Measurements from ENCODE around the gene UNC80. TPM values are rescaled to one million over a fixed set of nuclear protein-coding genes. Genes with fewer than 3 reads are reported as not detected.

UNC80 gene
- total RNA-seq, 1 experiment from 2014 or later = 0.11 TPM

- Histone ChIP-seq H3K9me2 (replicated peaks; ENCODE audit: insufficient read depth, low read length) (no peaks in the 10 kb centered on the region), H3K4me2 (ENCODE audit: low read depth, low read length, poor library complexity, severe bottlenecking) (no peak overlapping the region), H3K27me3 (ENCODE audit: low read length) (no peaks in the 10 kb centered on the region), H3K9me3 (ENCODE audit: low read length) (no peaks in the 10 kb centered on the region), H3K79me2 (ENCODE audit: low read length) (no peaks in the 10 kb centered on the region), H2AFZ (ENCODE audit: low read length) (no peak overlapping the region), H3K27ac (ENCODE audit: low read length) (no peak overlapping the region), H3K4me1 (ENCODE audit: low read length) (no peaks in the 10 kb centered on the region), H3K9ac (ENCODE audit: low read length) (no peak overlapping the region), H3K4me3 (ENCODE audit: low read length) (no peak overlapping the region), H4K20me1 (ENCODE audit: insufficient read depth, low read depth, low read length) (no peaks in the 10 kb centered on the region), H3K36me3 (ENCODE audit: insufficient read depth, low read length) (no peaks in the 10 kb centered on the region)
- DNase-seq = no peak
These were observed 47.3 kb downstream of the UNC80 start for GRCh38 chr2:209818939-209819338.

DNA sequence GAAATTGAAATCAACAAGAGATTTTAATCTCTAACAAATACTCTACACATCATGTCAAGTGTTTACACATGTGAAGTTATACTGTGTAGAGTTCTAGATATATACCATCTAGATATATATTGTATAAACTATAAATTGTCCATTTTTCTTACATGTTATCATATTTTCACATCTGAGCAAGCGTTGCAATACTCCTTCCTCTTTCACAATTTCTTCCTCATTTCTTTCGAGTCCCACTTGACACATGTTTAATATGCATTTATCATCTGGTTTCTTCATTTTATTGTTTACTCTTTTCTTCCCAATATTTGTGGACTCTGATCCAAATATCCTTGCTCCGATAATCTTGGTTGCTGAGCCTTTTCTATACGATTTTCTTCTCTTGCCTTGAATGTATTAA is 50.2 kb downstream of the UNC80 start:
- Histone ChIP-seq H3K36me3 (ENCODE audit: insufficient read depth, low read length) (no peaks in the 10 kb centered on the region), H3K4me2 (ENCODE audit: low read depth, low read length, poor library complexity, severe bottlenecking) (no peak overlapping the region), H3K79me2 (ENCODE audit: low read length) (no peaks in the 10 kb centered on the region), H3K27ac (ENCODE audit: low read length) (no peak overlapping the region), H3K9ac (ENCODE audit: low read length) (no peak overlapping the region), H3K9me2 (replicated peaks; ENCODE audit: insufficient read depth, low read length) (no peaks in the 10 kb centered on the region), H3K27me3 (ENCODE audit: low read length) (no peaks in the 10 kb centered on the region), H2AFZ (ENCODE audit: low read length) (no peak overlapping the region), H3K9me3 (ENCODE audit: low read length) (no peaks in the 10 kb centered on the region), H4K20me1 (ENCODE audit: insufficient read depth, low read depth, low read length) (no peaks in the 10 kb centered on the region), H3K4me3 (ENCODE audit: low read length) (no peak overlapping the region), H3K4me1 (ENCODE audit: low read length) (no peaks in the 10 kb centered on the region)
- no peak for DNase-seq

DNA sequence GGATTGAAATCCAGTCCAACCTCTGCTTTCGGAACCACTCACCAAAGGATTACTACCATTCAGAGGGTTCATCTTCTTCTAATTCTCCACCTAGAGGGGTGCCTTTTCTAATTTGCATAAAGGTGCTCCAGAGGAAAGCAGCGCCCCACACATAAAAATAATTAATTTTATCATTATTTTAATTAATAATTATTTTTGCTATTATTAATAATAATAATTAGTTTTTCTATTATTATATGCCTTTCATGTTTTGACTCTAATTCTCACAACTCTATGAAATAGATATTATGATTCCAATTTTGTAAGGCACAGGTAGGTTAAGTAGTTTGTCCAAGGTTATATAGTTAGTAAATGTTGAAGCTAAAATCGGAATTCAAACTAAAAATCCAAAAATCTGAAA is 51.9 kb downstream of the UNC80 start:
- H4K20me1 ChIP-seq (ENCODE audit: insufficient read depth, low read depth, low read length) = no peaks in the 10 kb centered on the region
- H3K4me3 ChIP-seq (ENCODE audit: low read length) = no peak overlapping the region
- no peaks in the 10 kb centered on the region for H3K4me1 ChIP-seq (ENCODE audit: low read length)
- H3K27me3 ChIP-seq (ENCODE audit: low read length) = no peaks in the 10 kb centered on the region
- H3K79me2 ChIP-seq (ENCODE audit: low read length) = no peaks in the 10 kb centered on the region
- H3K4me2 ChIP-seq (ENCODE audit: low read depth, low read length, poor library complexity, severe bottlenecking) = no peak overlapping the region
- H3K9ac ChIP-seq (ENCODE audit: low read length) = no peak overlapping the region
- H3K36me3 ChIP-seq (ENCODE audit: insufficient read depth, low read length) = no peaks in the 10 kb centered on the region
- H3K9me2 ChIP-seq (replicated peaks; ENCODE audit: insufficient read depth, low read length) = no peaks in the 10 kb centered on the region
- no peak overlapping the region for H3K27ac ChIP-seq (ENCODE audit: low read length)
- no peaks in the 10 kb centered on the region for H3K9me3 ChIP-seq (ENCODE audit: low read length)
- no peak for DNase-seq
- no peak overlapping the region for H2AFZ ChIP-seq (ENCODE audit: low read length)

DNA sequence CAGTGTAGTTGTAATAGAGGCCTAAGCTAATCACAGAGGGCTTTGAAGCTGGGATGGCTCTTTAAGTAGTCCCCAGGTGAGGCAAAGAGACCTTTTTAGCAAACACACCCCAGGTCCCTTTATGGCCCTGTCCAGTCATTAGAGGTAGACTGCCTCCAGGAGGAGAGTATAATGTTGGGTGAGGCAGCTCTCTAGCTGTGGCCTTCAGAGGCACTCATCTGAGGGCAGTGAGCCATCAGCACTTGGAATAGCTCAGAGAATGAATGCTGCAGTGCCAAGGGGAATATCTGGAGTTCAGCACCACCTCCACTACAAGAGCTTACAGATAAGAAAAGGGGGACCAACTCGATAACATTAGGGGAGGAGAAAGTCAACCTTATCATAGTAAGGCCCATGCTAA is 52.8 kb downstream of the UNC80 start:
- no peaks in the 10 kb centered on the region for H3K36me3 ChIP-seq (ENCODE audit: insufficient read depth, low read length)
- H3K9me2 ChIP-seq (replicated peaks; ENCODE audit: insufficient read depth, low read length) = no peaks in the 10 kb centered on the region
- H3K27me3 ChIP-seq (ENCODE audit: low read length) = no peaks in the 10 kb centered on the region
- H3K27ac ChIP-seq (ENCODE audit: low read length) = no peak overlapping the region
- H3K9ac ChIP-seq (ENCODE audit: low read length) = no peak overlapping the region
- no peaks in the 10 kb centered on the region for H4K20me1 ChIP-seq (ENCODE audit: insufficient read depth, low read depth, low read length)
- H3K79me2 ChIP-seq (ENCODE audit: low read length) = no peaks in the 10 kb centered on the region
- no peak overlapping the region for H3K4me3 ChIP-seq (ENCODE audit: low read length)
- no peak overlapping the region for H3K4me2 ChIP-seq (ENCODE audit: low read depth, low read length, poor library complexity, severe bottlenecking)
- no peak overlapping the region for H2AFZ ChIP-seq (ENCODE audit: low read length)
- DNase-seq = no peak
- H3K4me1 ChIP-seq (ENCODE audit: low read length) = no peaks in the 10 kb centered on the region
- no peaks in the 10 kb centered on the region for H3K9me3 ChIP-seq (ENCODE audit: low read length)

GRCh38 chr2:209830722-209831465 is 59.3 kb downstream of the UNC80 start:
- H3K4me2 ChIP-seq (ENCODE audit: low read depth, low read length, poor library complexity, severe bottlenecking) = no peak overlapping the region
- no peaks in the 10 kb centered on the region for H3K27me3 ChIP-seq (ENCODE audit: low read length)
- H3K4me1 ChIP-seq (ENCODE audit: low read length) = no peaks in the 10 kb centered on the region
- H4K20me1 ChIP-seq (ENCODE audit: insufficient read depth, low read depth, low read length) = no peaks in the 10 kb centered on the region
- DNase-seq = no peak
- no peaks in the 10 kb centered on the region for H3K9me3 ChIP-seq (ENCODE audit: low read length)
- H3K4me3 ChIP-seq (ENCODE audit: low read length) = no peak overlapping the region
- H3K36me3 ChIP-seq (ENCODE audit: insufficient read depth, low read length) = no peaks in the 10 kb centered on the region
- H2AFZ ChIP-seq (ENCODE audit: low read length) = no peak overlapping the region
- H3K9ac ChIP-seq (ENCODE audit: low read length) = no peak overlapping the region
- H3K9me2 ChIP-seq (replicated peaks; ENCODE audit: insufficient read depth, low read length) = no peaks in the 10 kb centered on the region
- H3K79me2 ChIP-seq (ENCODE audit: low read length) = no peaks in the 10 kb centered on the region
- no peak overlapping the region for H3K27ac ChIP-seq (ENCODE audit: low read length)

- Histone ChIP-seq H3K9me2 (replicated peaks; ENCODE audit: insufficient read depth, low read length) (no peaks in the 10 kb centered on the region), H3K4me2 (ENCODE audit: low read depth, low read length, poor library complexity, severe bottlenecking) (no peak overlapping the region), H3K4me1 (ENCODE audit: low read length) (no peaks in the 10 kb centered on the region), H4K20me1 (ENCODE audit: insufficient read depth, low read depth, low read length) (no peaks in the 10 kb centered on the region), H3K4me3 (ENCODE audit: low read length) (no peak overlapping the region), H3K36me3 (ENCODE audit: insufficient read depth, low read length) (no peaks in the 10 kb centered on the region), H2AFZ (ENCODE audit: low read length) (no peak overlapping the region), H3K9ac (ENCODE audit: low read length) (no peak overlapping the region), H3K27ac (ENCODE audit: low read length) (no peak overlapping the region), H3K79me2 (ENCODE audit: low read length) (no peaks in the 10 kb centered on the region), H3K9me3 (ENCODE audit: low read length) (no peaks in the 10 kb centered on the region), H3K27me3 (ENCODE audit: low read length) (no peaks in the 10 kb centered on the region)
- DNase-seq = no peak
These were observed 63.1 kb downstream of the UNC80 start for GRCh38 chr2:209834767-209835166.

GRCh38 chr2:209840434-209840833 is 68.8 kb downstream of the UNC80 start:
- H3K4me2 ChIP-seq (ENCODE audit: low read depth, low read length, poor library complexity, severe bottlenecking) = no peak overlapping the region
- H3K4me1 ChIP-seq (ENCODE audit: low read length) = no peaks in the 10 kb centered on the region
- H2AFZ ChIP-seq (ENCODE audit: low read length) = no peak overlapping the region
- no peak overlapping the region for H3K4me3 ChIP-seq (ENCODE audit: low read length)
- no peaks in the 10 kb centered on the region for H3K9me2 ChIP-seq (replicated peaks; ENCODE audit: insufficient read depth, low read length)
- H3K9me3 ChIP-seq (ENCODE audit: low read length) = no peaks in the 10 kb centered on the region
- no peak overlapping the region for H3K27ac ChIP-seq (ENCODE audit: low read length)
- DNase-seq = no peak
- H3K9ac ChIP-seq (ENCODE audit: low read length) = no peak overlapping the region
- H3K36me3 ChIP-seq (ENCODE audit: insufficient read depth, low read length) = no peaks in the 10 kb centered on the region
- H4K20me1 ChIP-seq (ENCODE audit: insufficient read depth, low read depth, low read length) = no peaks in the 10 kb centered on the region
- H3K27me3 ChIP-seq (ENCODE audit: low read length) = no peaks in the 10 kb centered on the region
- no peaks in the 10 kb centered on the region for H3K79me2 ChIP-seq (ENCODE audit: low read length)

DNA sequence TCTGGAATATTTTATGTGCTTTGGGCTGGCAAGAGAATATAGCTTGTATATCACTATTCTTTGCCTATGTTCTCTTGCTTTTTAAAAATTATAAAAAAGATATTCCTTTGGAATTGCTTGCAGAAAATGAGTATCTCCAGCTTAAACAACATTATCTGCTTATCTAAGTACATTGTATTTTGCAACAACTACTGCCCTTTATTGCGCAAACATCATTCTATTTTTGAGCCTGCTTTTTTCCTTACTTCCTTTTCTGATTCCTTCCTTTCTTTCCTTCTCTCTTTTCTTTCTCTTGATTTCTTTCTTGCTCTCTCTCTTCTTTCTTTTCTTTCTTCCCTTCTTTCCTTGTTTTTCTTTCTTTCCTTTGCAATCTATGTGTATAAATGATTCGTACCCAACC is 74.0 kb downstream of the UNC80 start:
- H2AFZ ChIP-seq (ENCODE audit: low read length) = no peak overlapping the region
- H3K4me2 ChIP-seq (ENCODE audit: low read depth, low read length, poor library complexity, severe bottlenecking) = no peak overlapping the region
- H3K9ac ChIP-seq (ENCODE audit: low read length) = no peak overlapping the region
- no peak overlapping the region for H3K27ac ChIP-seq (ENCODE audit: low read length)
- no peaks in the 10 kb centered on the region for H3K9me2 ChIP-seq (replicated peaks; ENCODE audit: insufficient read depth, low read length)
- no peaks in the 10 kb centered on the region for H4K20me1 ChIP-seq (ENCODE audit: insufficient read depth, low read depth, low read length)
- no peak for DNase-seq
- H3K9me3 ChIP-seq (ENCODE audit: low read length) = no peaks in the 10 kb centered on the region
- H3K27me3 ChIP-seq (ENCODE audit: low read length) = no peaks in the 10 kb centered on the region
- H3K79me2 ChIP-seq (ENCODE audit: low read length) = no peaks in the 10 kb centered on the region
- no peaks in the 10 kb centered on the region for H3K4me1 ChIP-seq (ENCODE audit: low read length)
- no peaks in the 10 kb centered on the region for H3K36me3 ChIP-seq (ENCODE audit: insufficient read depth, low read length)
- no peak overlapping the region for H3K4me3 ChIP-seq (ENCODE audit: low read length)

All from Karpas-422 (cell line).